GM10248 (cell line): ENCODE data around the gene FAM171A1.

ENCODE experiments used
- CTCF ChIA-PET: fragments of 300-600 bp; sonication (Branson Sonifier 250); formaldehyde crosslinking; extraction: SDS; loops from one replicate; lab custom pipeline; 2021; ENCODE audit warnings: antibody characterized with exemption; lab: Yijun Ruan, JAX
- POLR2A ChIA-PET: fragments of 350-650 bp; sonication (Branson Sonifier 250); formaldehyde crosslinking; extraction: SDS; loops from one replicate; lab custom pipeline; 2020; ENCODE audit warnings: antibody characterized with exemption; lab: Yijun Ruan, JAX
- DNase-seq: peaks from one replicate; pipeline ENCODE4 v3.0.0; 2012; ENCODE audit errors: extremely low spot score
- CTCF ChIP-seq: IDR thresholded peaks from 2 replicates; pipeline ENCODE4 v1.5.1; 2012; ENCODE audit warnings: mild to moderate bottlenecking, low read depth; ENCODE audit errors: extremely low read depth, missing control alignments, control extremely low read depth

Gene FAM171A1

GRCh38 chr10:15258255-15258654 lies 112.8 kb downstream of the FAM171A1 start:
- CTCF ChIA-PET: interaction anchor here (1.0 kb wide), 1 partner anchor 11 kb away, joined by 3 read pairs; no protein-coding TSS in a partner anchor
- POLR2A ChIA-PET: no interaction called here
- no peak for TF ChIP-seq CTCF
- DNase-seq: no peak

GRCh38 chr10:15255961-15256360 lies 115.1 kb downstream of the FAM171A1 start:
- POLR2A ChIA-PET: no interaction called here
- DNase-seq: no peak
- CTCF ChIA-PET: interaction anchor here (1.3 kb wide), 1 partner anchor 15 kb away, joined by 4 read pairs; no protein-coding TSS in a partner anchor
- TF ChIP-seq CTCF: no peak

- CTCF ChIA-PET: interaction anchor here (1.2 to 1.3 kb wide), 2 partner anchors 11 to 116 kb away, joined by 3 to 4 read pairs; partner anchors contain the start of gene FAM171A1
- TF ChIP-seq CTCF: no peak
- no peak for DNase-seq
- POLR2A ChIA-PET: interaction anchor here (1.0 kb wide), 1 partner anchor 10 kb away, joined by 3 read pairs; no protein-coding TSS in a partner anchor
Measured at GRCh38 chr10:15254808-15255648, 116.1 kb downstream of the FAM171A1 start.

GRCh38 chr10:15253951-15254807 lies 116.9 kb downstream of the FAM171A1 start:
- ChIA-PET POLR2A (interaction anchor here (1.0 kb wide), 1 partner anchor 9 kb away, joined by 3 read pairs; no protein-coding TSS in a partner anchor), CTCF (interaction anchor here (1.2 to 1.3 kb wide), 2 partner anchors 10 to 117 kb away, joined by 3 to 4 read pairs; partner anchors contain the start of gene FAM171A1)
- no peak for DNase-seq
- TF ChIP-seq CTCF: no peak

GRCh38 chr10:15252396-15252795 lies 118.7 kb downstream of the FAM171A1 start:
- ChIA-PET CTCF (interaction anchor here (0.8 to 1.9 kb wide), 3 partner anchors 13 to 117 kb away, joined by 3 to 4 read pairs (median 3); no protein-coding TSS in a partner anchor), POLR2A (no interaction called here)
- no peak for DNase-seq
- no peak for TF ChIP-seq CTCF
